GM19240 (cell line): ENCODE measurements around the gene CLTC.

Experiments
- DNase-seq: peaks from one replicate; pipeline ENCODE4 v3.0.0; 2011; ENCODE audit warnings: low spot score; ENCODE audit not compliant: insufficient read length

Gene CLTC

GRCh38 chr17:59723607-59724006 is 103.9 kb downstream of the CLTC start:
- DNase-seq = no peak

DNA sequence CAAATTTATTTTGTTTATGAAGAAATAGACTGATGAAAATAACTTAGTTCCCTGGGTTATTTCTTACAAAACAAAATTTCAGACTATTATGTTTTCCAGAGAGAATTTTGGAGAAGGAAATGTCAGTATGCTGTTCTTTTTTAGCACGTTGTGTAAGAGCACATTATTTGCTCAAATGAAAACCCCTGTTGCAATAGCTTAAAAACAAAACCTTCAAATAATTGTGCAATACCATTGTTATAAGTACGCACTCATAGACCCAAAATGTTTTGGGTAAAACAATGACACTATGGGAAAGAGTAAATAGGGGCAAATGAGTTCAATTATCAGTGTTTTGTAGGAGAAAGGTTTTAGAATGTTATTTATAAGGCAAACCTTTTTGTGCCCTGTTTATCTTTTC is 106.0 kb downstream of the CLTC start:
- no peak for DNase-seq

DNA sequence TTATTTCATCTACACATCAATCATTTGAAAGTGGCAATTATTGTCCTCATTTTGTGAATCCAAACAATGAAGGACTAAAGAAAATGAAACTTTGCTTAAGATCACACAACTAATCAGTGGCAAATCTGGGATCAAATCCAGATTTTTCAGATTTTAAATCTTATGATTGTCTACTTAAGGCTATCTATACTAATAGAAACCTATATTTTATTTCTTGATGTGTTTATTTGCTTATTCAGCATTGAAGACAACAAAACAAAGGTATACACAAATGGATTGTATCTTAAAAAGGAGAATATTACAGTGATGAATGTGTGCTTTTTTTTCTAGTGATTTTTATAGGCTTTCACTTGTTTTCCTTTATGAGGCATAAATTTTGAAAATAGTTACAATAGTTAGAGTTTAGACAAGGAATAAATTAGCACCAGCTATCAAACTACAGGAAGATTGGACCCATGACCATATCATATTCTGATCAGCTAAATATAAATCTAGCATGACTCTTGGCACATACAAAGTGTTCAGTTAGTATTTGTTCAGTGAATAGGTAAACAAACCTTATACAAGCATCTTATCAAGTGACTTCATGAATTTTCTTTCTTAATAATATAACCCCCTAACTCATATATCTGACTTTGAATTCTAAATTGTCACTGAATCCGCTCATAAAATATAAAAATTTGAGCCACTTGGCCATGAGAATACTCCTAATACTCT is 108.3 kb downstream of the CLTC start:
- no peak for DNase-seq

- DNase-seq = no peak
Observed at GRCh38 chr17:59730268-59730834, 110.7 kb downstream of the CLTC start.

DNA sequence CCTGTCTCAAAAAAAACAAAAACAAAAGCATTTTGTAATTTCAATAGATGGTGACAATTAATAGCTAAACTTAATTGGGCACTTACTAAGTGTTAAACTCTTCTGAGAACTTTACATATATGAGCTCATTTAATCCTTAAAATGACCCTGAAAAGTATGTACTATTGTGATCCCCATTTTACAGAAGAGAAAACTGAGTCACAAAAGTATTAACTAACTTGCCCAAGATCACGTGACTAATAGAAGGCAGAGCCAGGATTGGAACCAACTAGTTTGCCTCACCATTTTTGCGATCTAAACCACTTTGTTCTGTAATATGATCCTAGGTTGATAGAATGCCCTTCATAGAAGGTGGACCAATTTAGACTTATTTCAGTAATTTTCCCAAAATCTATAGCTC is 114.0 kb downstream of the CLTC start:
- no peak for DNase-seq

GRCh38 chr17:59734226-59734625 is 114.5 kb downstream of the CLTC start:
- DNase-seq = no peak

DNA sequence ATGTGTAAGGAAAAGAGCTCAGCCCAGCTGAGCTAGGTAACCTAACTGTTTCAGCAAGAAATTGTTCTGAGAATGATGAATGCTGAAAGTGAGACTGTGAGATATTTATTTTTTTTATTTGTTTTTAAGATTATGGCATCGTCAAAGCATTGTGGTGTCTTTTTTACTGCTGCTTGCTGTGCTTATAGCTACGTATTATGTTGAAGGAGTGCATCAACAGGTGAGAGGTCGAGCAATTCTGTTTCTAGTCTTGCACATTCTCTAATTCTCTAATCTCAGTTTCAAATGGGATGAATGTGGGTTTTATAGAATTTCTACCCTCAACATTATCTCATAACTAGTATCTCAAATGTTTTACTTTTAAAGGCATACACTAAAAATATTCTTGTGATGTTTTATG is 117.6 kb downstream of the CLTC start:
- DNase-seq = no peak

- DNase-seq = no peak
Observed at GRCh38 chr17:59743842-59744241, 124.1 kb downstream of the CLTC start.

DNA sequence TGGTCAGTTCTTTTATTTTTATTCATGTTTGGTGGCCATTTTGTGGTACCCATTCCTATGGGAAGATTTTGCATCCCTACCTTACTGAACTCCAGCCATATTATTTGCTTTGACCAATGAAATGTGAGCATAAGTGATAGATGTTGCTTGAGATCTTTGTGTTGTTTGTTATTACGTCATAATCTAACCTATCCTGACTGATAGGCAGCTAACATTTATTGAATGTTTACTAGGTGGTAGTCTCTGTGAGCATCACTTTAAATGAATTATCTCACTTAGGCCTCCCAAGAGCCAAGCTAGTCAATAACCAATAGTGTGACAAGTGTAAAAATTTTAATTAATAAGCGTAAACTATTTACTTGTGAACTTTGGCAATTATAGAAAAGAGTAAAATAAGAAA is 125.3 kb downstream of the CLTC start:
- DNase-seq = no peak
